ENCODE data around the gene TESPA1.
"Not testable (repeated sequence)": the region's sequence is repeated elsewhere in the genome, so short reads cannot be mapped to it uniquely, and the experiment has no call there.

TESPA1 gene

GRCh38 chr12:54997929-54998522 is 13.5 kb upstream of the TESPA1 start:
- H3K9me3 ChIP-seq (ENCODE audit: control insufficient read depth, insufficient read depth, low read length) = no peaks in the 10 kb centered on the region
- H3K4me1 ChIP-seq (ENCODE audit: control insufficient read depth, insufficient read depth, low read length) = peaks cover 22% of the 10 kb centered on the region
- peak overlapping the region; percentile 30 for H3K4me3 ChIP-seq (ENCODE audit: low read depth, low read length)
- H3K27me3 ChIP-seq (ENCODE audit: control insufficient read depth, insufficient read depth, low read length) = no peaks in the 10 kb centered on the region
- H3K36me3 ChIP-seq (ENCODE audit: control insufficient read depth, insufficient read depth, low read length) = no peaks in the 10 kb centered on the region
- H3K27ac ChIP-seq (ENCODE audit: low read depth, low read length) = peak overlapping the region; percentile 57
- H3K9ac ChIP-seq (ENCODE audit: low read depth, low read length) = no peak overlapping the region; the same call in 1 of the 2 replicates

- H3K9me3 ChIP-seq (ENCODE audit: control insufficient read depth, insufficient read depth, low read length) = no peaks in the 10 kb centered on the region
- H3K4me1 ChIP-seq (ENCODE audit: control insufficient read depth, insufficient read depth, low read length) = peaks cover 22% of the 10 kb centered on the region
- no peak overlapping the region for H3K4me3 ChIP-seq (ENCODE audit: low read depth, low read length)
- no peak overlapping the region for H3K9ac ChIP-seq (ENCODE audit: low read depth, low read length)
- H3K27ac ChIP-seq (ENCODE audit: low read depth, low read length) = no peak overlapping the region
- H3K36me3 ChIP-seq (ENCODE audit: control insufficient read depth, insufficient read depth, low read length) = no peaks in the 10 kb centered on the region
- no peaks in the 10 kb centered on the region for H3K27me3 ChIP-seq (ENCODE audit: control insufficient read depth, insufficient read depth, low read length)
These were observed 11.6 kb upstream of the TESPA1 start for GRCh38 chr12:54996205-54996604.

GRCh38 chr12:54993181-54993835 is 8.7 kb upstream of the TESPA1 start:
- Histone ChIP-seq H3K36me3 (ENCODE audit: control insufficient read depth, insufficient read depth, low read length) (no peaks in the 10 kb centered on the region), H3K27me3 (ENCODE audit: control insufficient read depth, insufficient read depth, low read length) (no peaks in the 10 kb centered on the region), H3K27ac (ENCODE audit: low read depth, low read length) (no peak overlapping the region), H3K9me3 (ENCODE audit: control insufficient read depth, insufficient read depth, low read length) (no peaks in the 10 kb centered on the region), H3K9ac (ENCODE audit: low read depth, low read length) (no peak overlapping the region), H3K4me1 (ENCODE audit: control insufficient read depth, insufficient read depth, low read length) (peaks cover 16% of the 10 kb centered on the region), H3K4me3 (ENCODE audit: low read depth, low read length) (no peak overlapping the region)

GRCh38 chr12:54991991-54992375 is 7.4 kb upstream of the TESPA1 start:
- H3K27me3 ChIP-seq (ENCODE audit: control insufficient read depth, insufficient read depth, low read length) = no peaks in the 10 kb centered on the region
- peaks cover 3% of the 10 kb centered on the region for H3K4me1 ChIP-seq (ENCODE audit: control insufficient read depth, insufficient read depth, low read length)

GRCh38 chr12:54991161-54991990 is 6.8 kb upstream of the TESPA1 start:
- Histone ChIP-seq H3K36me3 (ENCODE audit: control insufficient read depth, insufficient read depth, low read length) (no peaks in the 10 kb centered on the region), H3K27ac (ENCODE audit: low read depth, low read length) (no peak overlapping the region), H3K4me3 (ENCODE audit: low read depth, low read length) (no peak overlapping the region), H3K27me3 (ENCODE audit: control insufficient read depth, insufficient read depth, low read length) (no peaks in the 10 kb centered on the region), H3K9ac (ENCODE audit: low read depth, low read length) (no peak overlapping the region), H3K4me1 (ENCODE audit: control insufficient read depth, insufficient read depth, low read length) (no peaks in the 10 kb centered on the region), H3K9me3 (ENCODE audit: control insufficient read depth, insufficient read depth, low read length) (no peaks in the 10 kb centered on the region)

More at GRCh38 chr12:54991991-54992375, 7.4 kb upstream of the TESPA1 start:
- H3K4me3 ChIP-seq (ENCODE audit: low read depth, low read length) = no peak overlapping the region
- H3K36me3 ChIP-seq (ENCODE audit: control insufficient read depth, insufficient read depth, low read length) = no peaks in the 10 kb centered on the region
- no peaks in the 10 kb centered on the region for H3K9me3 ChIP-seq (ENCODE audit: control insufficient read depth, insufficient read depth, low read length)
- no peak overlapping the region for H3K27ac ChIP-seq (ENCODE audit: low read depth, low read length)
- no peak overlapping the region for H3K9ac ChIP-seq (ENCODE audit: low read depth, low read length)

GRCh38 chr12:54989829-54990228 is 5.3 kb upstream of the TESPA1 start:
- no peak overlapping the region for H3K9ac ChIP-seq (ENCODE audit: low read depth, low read length)
- H3K9me3 ChIP-seq (ENCODE audit: control insufficient read depth, insufficient read depth, low read length) = no peaks in the 10 kb centered on the region
- no peak overlapping the region for H3K27ac ChIP-seq (ENCODE audit: low read depth, low read length)
- no peak overlapping the region for H3K4me3 ChIP-seq (ENCODE audit: low read depth, low read length)
- H3K4me1 ChIP-seq (ENCODE audit: control insufficient read depth, insufficient read depth, low read length) = no peaks in the 10 kb centered on the region
- no peaks in the 10 kb centered on the region for H3K36me3 ChIP-seq (ENCODE audit: control insufficient read depth, insufficient read depth, low read length)
- H3K27me3 ChIP-seq (ENCODE audit: control insufficient read depth, insufficient read depth, low read length) = no peaks in the 10 kb centered on the region

- no peaks in the 10 kb centered on the region for H3K36me3 ChIP-seq (ENCODE audit: control insufficient read depth, insufficient read depth, low read length)
- no peak overlapping the region for H3K4me3 ChIP-seq (ENCODE audit: low read depth, low read length)
- H3K4me1 ChIP-seq (ENCODE audit: control insufficient read depth, insufficient read depth, low read length) = no peaks in the 10 kb centered on the region
- H3K27me3 ChIP-seq (ENCODE audit: control insufficient read depth, insufficient read depth, low read length) = no peaks in the 10 kb centered on the region
- no peak overlapping the region for H3K9ac ChIP-seq (ENCODE audit: low read depth, low read length)
- H3K9me3 ChIP-seq (ENCODE audit: control insufficient read depth, insufficient read depth, low read length) = no peaks in the 10 kb centered on the region
- no peak overlapping the region for H3K27ac ChIP-seq (ENCODE audit: low read depth, low read length)
These were observed 4.0 kb upstream of the TESPA1 start for GRCh38 chr12:54988402-54989054.

GRCh38 chr12:54987611-54988231 is 3.2 kb upstream of the TESPA1 start:
- H3K27me3 ChIP-seq (ENCODE audit: control insufficient read depth, insufficient read depth, low read length) = no peaks in the 10 kb centered on the region
- H3K4me1 ChIP-seq (ENCODE audit: control insufficient read depth, insufficient read depth, low read length) = no peaks in the 10 kb centered on the region
- H3K27ac ChIP-seq (ENCODE audit: low read depth, low read length) = no peak overlapping the region
- H3K4me3 ChIP-seq (ENCODE audit: low read depth, low read length) = no peak overlapping the region
- H3K9me3 ChIP-seq (ENCODE audit: control insufficient read depth, insufficient read depth, low read length) = no peaks in the 10 kb centered on the region
- H3K9ac ChIP-seq (ENCODE audit: low read depth, low read length) = no peak overlapping the region
- H3K36me3 ChIP-seq (ENCODE audit: control insufficient read depth, insufficient read depth, low read length) = no peaks in the 10 kb centered on the region

GRCh38 chr12:54986773-54987172 is 2.2 kb upstream of the TESPA1 start:
- not testable (repeated sequence) for H3K4me1 ChIP-seq (ENCODE audit: control insufficient read depth, insufficient read depth, low read length); H3K27me3 ChIP-seq (ENCODE audit: control insufficient read depth, insufficient read depth, low read length)

GRCh38 chr12:54983536-54984101 is 943 bp downstream of the TESPA1 start:
- H3K4me1 ChIP-seq (ENCODE audit: control insufficient read depth, insufficient read depth, low read length) = no peaks in the 10 kb centered on the region
- H3K36me3 ChIP-seq (ENCODE audit: control insufficient read depth, insufficient read depth, low read length) = no peaks in the 10 kb centered on the region
- no peak overlapping the region for H3K9ac ChIP-seq (ENCODE audit: low read depth, low read length)
- no peaks in the 10 kb centered on the region for H3K9me3 ChIP-seq (ENCODE audit: control insufficient read depth, insufficient read depth, low read length)
- no peak overlapping the region for H3K27ac ChIP-seq (ENCODE audit: low read depth, low read length)
- no peak overlapping the region for H3K4me3 ChIP-seq (ENCODE audit: low read depth, low read length)
- H3K27me3 ChIP-seq (ENCODE audit: control insufficient read depth, insufficient read depth, low read length) = no peaks in the 10 kb centered on the region

More at GRCh38 chr12:54986773-54987172, 2.2 kb upstream of the TESPA1 start:
- not testable (repeated sequence) for H3K9me3 ChIP-seq (ENCODE audit: control insufficient read depth, insufficient read depth, low read length); H3K36me3 ChIP-seq (ENCODE audit: control insufficient read depth, insufficient read depth, low read length); H3K27ac ChIP-seq (ENCODE audit: low read depth, low read length); H3K9ac ChIP-seq (ENCODE audit: low read depth, low read length); H3K4me3 ChIP-seq (ENCODE audit: low read depth, low read length)
